H9 (cell line): ENCODE measurements around the gene CKS1B. TPM values are rescaled to one million over a fixed set of nuclear protein-coding genes. Genes with fewer than 3 reads are reported as not detected.

Source experiments
- DNase-seq: peaks from one replicate; pipeline ENCODE4 v3.0.0-alpha.2; 2017
- H2AFZ ChIP-seq: one replicate; pipeline ENCODE4 v1.6.1; 2013; ENCODE audit warnings: mild to moderate bottlenecking, low read length, control low read depth, moderate library complexity
- H2AK5ac ChIP-seq: 2 replicates; pipeline ENCODE4 v1.6.1; 2013; ENCODE audit warnings: low read length, control low read depth, mixed read lengths; ENCODE audit not compliant: insufficient read length
- H2BK120ac ChIP-seq: one replicate; pipeline ENCODE4 v1.6.1; 2013; ENCODE audit warnings: low read depth, mild to moderate bottlenecking, low read length, control low read depth, inconsistent platforms; ENCODE audit not compliant: poor library complexity, severe bottlenecking
- H2BK12ac ChIP-seq: 2 replicates; pipeline ENCODE4 v1.6.1; 2013; ENCODE audit warnings: low read length, control low read depth, mixed read lengths, low read depth; ENCODE audit not compliant: insufficient read length
- H2BK15ac ChIP-seq: 2 replicates; pipeline ENCODE4 v1.6.1; 2013; ENCODE audit warnings: low read depth, low read length, control low read depth
- H2BK20ac ChIP-seq: one replicate; pipeline ENCODE4 v1.6.1; 2013; ENCODE audit warnings: low read depth, mild to moderate bottlenecking, low read length, control low read depth, inconsistent platforms; ENCODE audit not compliant: poor library complexity, severe bottlenecking
- H2BK5ac ChIP-seq: 2 replicates; pipeline ENCODE4 v1.6.1; 2013; ENCODE audit warnings: low read length, control low read depth, mixed read lengths; ENCODE audit not compliant: insufficient read length
- H3K14ac ChIP-seq: 2 replicates; pipeline ENCODE4 v1.6.1; 2013; ENCODE audit warnings: low read length, control low read depth; ENCODE audit not compliant: insufficient read depth
- H3K18ac ChIP-seq: 2 replicates; pipeline ENCODE4 v1.6.1; 2013; ENCODE audit warnings: low read depth, mild to moderate bottlenecking, mixed read lengths, low read length, control low read depth; ENCODE audit not compliant: insufficient read length
- H3K23ac ChIP-seq: 2 replicates; pipeline ENCODE4 v1.6.1; 2013; ENCODE audit warnings: low read length, control low read depth, mixed read lengths, low read depth; ENCODE audit not compliant: insufficient read length
- H3K23me2 ChIP-seq: 2 replicates; pipeline ENCODE4 v1.6.1; 2013; ENCODE audit warnings: low read depth, mild to moderate bottlenecking, mixed read lengths, low read length, control low read depth; ENCODE audit not compliant: insufficient read length, poor library complexity, severe bottlenecking
- H3K27ac ChIP-seq: 2 replicates; pipeline ENCODE4 v1.5.1; 2013; ENCODE audit warnings: low read length, control low read depth, mixed read lengths, low read depth; ENCODE audit not compliant: insufficient read length
- H3K27me3 ChIP-seq: 2 replicates; pipeline ENCODE4 v1.6.1; 2013; ENCODE audit warnings: low read length, control low read depth, inconsistent platforms; ENCODE audit not compliant: insufficient read depth
- H3K4ac ChIP-seq: 2 replicates; pipeline ENCODE4 v1.6.1; 2013; ENCODE audit warnings: low read depth, mild to moderate bottlenecking, control low read depth, inconsistent platforms, low read length, moderate library complexity
- H3K4me1 ChIP-seq: 2 replicates; pipeline ENCODE4 v1.6.1; 2013; ENCODE audit warnings: low read length, control low read depth, inconsistent platforms; ENCODE audit not compliant: insufficient read depth
- H3K4me2 ChIP-seq: 2 replicates; pipeline ENCODE4 v1.6.1; 2013; ENCODE audit warnings: low read length, control low read depth, mixed read lengths; ENCODE audit not compliant: insufficient read length, insufficient read depth
- H3K56ac ChIP-seq: 2 replicates; pipeline ENCODE4 v1.6.1; 2013; ENCODE audit warnings: low read depth, mild to moderate bottlenecking, mixed read lengths, low read length, control low read depth; ENCODE audit not compliant: insufficient read length
- H3K79me1 ChIP-seq: 2 replicates; pipeline ENCODE4 v1.6.1; 2013; ENCODE audit warnings: low read depth, mild to moderate bottlenecking, moderate library complexity, low read length, control low read depth, inconsistent platforms; ENCODE audit not compliant: insufficient read depth, poor library complexity, severe bottlenecking
- H3K79me2 ChIP-seq: 2 replicates; pipeline ENCODE4 v1.6.1; 2013; ENCODE audit warnings: low read length, control low read depth, inconsistent platforms; ENCODE audit not compliant: insufficient read depth
- H3K9ac ChIP-seq: 2 replicates; pipeline ENCODE4 v1.6.1; 2013; ENCODE audit warnings: low read length, control low read depth, mixed read lengths; ENCODE audit not compliant: insufficient read length; ENCODE audit errors: extremely low read depth
- H3K9me3 ChIP-seq: one replicate; pipeline ENCODE4 v1.6.1; 2013; ENCODE audit warnings: low read depth, low read length, inconsistent platforms; ENCODE audit not compliant: control insufficient read depth
- H3T11ph ChIP-seq: one replicate; pipeline ENCODE4 v1.6.1; 2013; ENCODE audit warnings: mild to moderate bottlenecking, low read length, control low read depth, inconsistent platforms
- H4K20me1 ChIP-seq: one replicate; pipeline ENCODE4 v1.6.1; 2013; ENCODE audit not compliant: control insufficient read depth, insufficient read length, insufficient read depth
- H4K5ac ChIP-seq: 2 replicates; pipeline ENCODE4 v1.6.1; 2013; ENCODE audit warnings: low read depth, mild to moderate bottlenecking, mixed read lengths, low read length, control low read depth; ENCODE audit not compliant: insufficient read length
- H4K8ac ChIP-seq: replicated peaks from 2 replicates; pipeline ENCODE4 v1.6.1; 2013; ENCODE audit warnings: low read length, control low read depth, mixed read lengths, low read depth; ENCODE audit not compliant: insufficient read length
- H4K91ac ChIP-seq: 2 replicates; pipeline ENCODE4 v1.6.1; 2013; ENCODE audit warnings: low read depth, mild to moderate bottlenecking, moderate library complexity, mixed read lengths, low read length, control low read depth; ENCODE audit not compliant: insufficient read length
- H3K27ac Mint-ChIP-seq, 3 experiments: 2 replicates in 2 of 3; 3 replicates in 1 of 3; pipeline ENCODE4 v1.8.0; 2020 to 2021; ENCODE audit warnings: mixed read lengths in 3 of 3, mild to moderate bottlenecking in 1 of 3, moderate library complexity in 1 of 3
- H3K27me3 Mint-ChIP-seq: 2 replicates; pipeline ENCODE4 v1.8.0; 2021; ENCODE audit warnings: low read depth, mild to moderate bottlenecking, moderate library complexity, mixed read lengths
- H3K36me3 Mint-ChIP-seq, 3 experiments: 2 replicates in 2 of 3; 3 replicates in 1 of 3; pipeline ENCODE4 v1.8.0; 2020 to 2021; ENCODE audit warnings: low read depth in 3 of 3, mixed read lengths in 3 of 3; ENCODE audit not compliant: insufficient read depth in 1 of 3
- H3K4me1 Mint-ChIP-seq, 2 experiments: 2 replicates each; pipeline ENCODE4 v1.8.0; 2020; ENCODE audit warnings: mixed read lengths in 2 of 2
- H3K4me3 Mint-ChIP-seq, 2 experiments: 2 replicates in 1 of 2; 3 replicates in 1 of 2; pipeline ENCODE4 v1.8.0; 2020 to 2021; ENCODE audit warnings: mild to moderate bottlenecking in 2 of 2, mixed read lengths in 2 of 2, moderate library complexity in 1 of 2
- H3K9me3 Mint-ChIP-seq, 2 experiments: 2 replicates in 1 of 2; 3 replicates in 1 of 2; pipeline ENCODE4 v1.8.0; 2020; ENCODE audit warnings: mild to moderate bottlenecking in 2 of 2, mixed read lengths in 2 of 2, moderate library complexity in 1 of 2
- WGBS: extraction: QIAGEN DNeasy Blood & Tissue Kit; methylation state at CpG from one replicate; pipeline ENCODE4 v1.1.7; 2013; ENCODE audit warnings: missing lambda C conversion rate, low lambda C conversion rate, mixed read lengths; ENCODE audit not compliant: insufficient read length; ENCODE audit errors: extremely low coverage; 5-methylcytosine and 5-hydroxymethylcytosine counted together
- total RNA-seq: library from RNA; stranded (reverse); gene quantifications from 2 replicates; pipeline ENCODE4 v1.2.1, GENCODE V29; 2021
- TF ChIP-seq, protein P1 (sequence below): fragments of 200-600 bp; sonication (generic); conservative IDR thresholded peaks from 3 replicates; pipeline ENCODE4 v1.8.0; 2021; ENCODE audit warnings: antibody characterized with exemption, mild to moderate bottlenecking

CKS1B gene
- total RNA-seq, 1 experiment from 2014 or later: 279 TPM

DNA sequence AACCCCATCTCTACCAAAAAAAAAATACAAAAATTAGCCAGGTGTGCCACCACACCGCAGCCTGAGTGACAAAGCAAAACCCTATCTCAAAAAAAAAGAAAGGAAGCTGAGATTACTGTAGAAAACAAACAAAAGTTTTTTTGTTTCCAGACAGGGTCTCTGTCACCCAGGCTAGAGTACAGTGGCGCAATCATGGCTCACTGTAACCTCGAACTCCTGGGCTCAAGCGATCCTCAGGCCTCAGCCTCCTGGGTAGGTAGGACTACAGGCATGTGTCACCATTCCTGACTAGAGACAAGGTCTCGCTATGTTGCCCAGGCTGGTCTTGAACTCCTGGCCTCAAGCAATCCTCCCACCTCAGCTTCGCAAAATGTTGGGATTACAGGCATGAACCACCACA, 10.1 kb upstream of the CKS1B start:
- no peak overlapping the region for H2BK5ac ChIP-seq
- H2BK120ac ChIP-seq: no peak overlapping the region
- H3K4me1 ChIP-seq: peaks cover 2% of the 10 kb centered on the region; the same call in 1 of the 2 replicates
- no CpG with 5 or more reads among the region's 6 CpGs for WGBS
- H3K9ac ChIP-seq: no peak overlapping the region
- Mint-ChIP-seq H3K4me1 (peaks cover 39 to 44% of the 10 kb centered on the region in 2 experiments), H3K9me3 (no peaks in the 10 kb centered on the region), H3K36me3 (peaks cover 45 to 80% (median 68%) of the 10 kb centered on the region in 3 experiments), H3K4me3 (no peak overlapping the region), H3K27ac (no peak overlapping the region), H3K27me3 (no peaks in the 10 kb centered on the region)
- no peak overlapping the region for H2AFZ ChIP-seq
- H3K4ac ChIP-seq: no peak overlapping the region
- TF ChIP-seq, protein P1, sequence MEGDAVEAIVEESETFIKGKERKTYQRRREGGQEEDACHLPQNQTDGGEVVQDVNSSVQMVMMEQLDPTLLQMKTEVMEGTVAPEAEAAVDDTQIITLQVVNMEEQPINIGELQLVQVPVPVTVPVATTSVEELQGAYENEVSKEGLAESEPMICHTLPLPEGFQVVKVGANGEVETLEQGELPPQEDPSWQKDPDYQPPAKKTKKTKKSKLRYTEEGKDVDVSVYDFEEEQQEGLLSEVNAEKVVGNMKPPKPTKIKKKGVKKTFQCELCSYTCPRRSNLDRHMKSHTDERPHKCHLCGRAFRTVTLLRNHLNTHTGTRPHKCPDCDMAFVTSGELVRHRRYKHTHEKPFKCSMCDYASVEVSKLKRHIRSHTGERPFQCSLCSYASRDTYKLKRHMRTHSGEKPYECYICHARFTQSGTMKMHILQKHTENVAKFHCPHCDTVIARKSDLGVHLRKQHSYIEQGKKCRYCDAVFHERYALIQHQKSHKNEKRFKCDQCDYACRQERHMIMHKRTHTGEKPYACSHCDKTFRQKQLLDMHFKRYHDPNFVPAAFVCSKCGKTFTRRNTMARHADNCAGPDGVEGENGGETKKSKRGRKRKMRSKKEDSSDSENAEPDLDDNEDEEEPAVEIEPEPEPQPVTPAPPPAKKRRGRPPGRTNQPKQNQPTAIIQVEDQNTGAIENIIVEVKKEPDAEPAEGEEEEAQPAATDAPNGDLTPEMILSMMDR: no peak
- no peak overlapping the region for H2BK12ac ChIP-seq
- no peaks in the 10 kb centered on the region for H3K9me3 ChIP-seq
- DNase-seq: no peak
- H3K14ac ChIP-seq: no peak overlapping the region
- no peak overlapping the region for H3K23ac ChIP-seq
- no peak overlapping the region for H4K91ac ChIP-seq
- H2AK5ac ChIP-seq: no peak overlapping the region
- no peak overlapping the region for H3K4me2 ChIP-seq
- no peak overlapping the region for H2BK20ac ChIP-seq
- H4K20me1 ChIP-seq: peaks cover 2% of the 10 kb centered on the region
- peaks cover 7% of the 10 kb centered on the region for H3K79me1 ChIP-seq
- no peak overlapping the region for H4K8ac ChIP-seq
- no peak overlapping the region for H4K5ac ChIP-seq
- peaks cover 3% of the 10 kb centered on the region; the same call in 1 of the 2 replicates for H3K79me2 ChIP-seq
- H3K23me2 ChIP-seq: peaks cover 5% of the 10 kb centered on the region
- H3T11ph ChIP-seq: no peak overlapping the region
- no peak overlapping the region for H3K27ac ChIP-seq
- no peaks in the 10 kb centered on the region for H3K27me3 ChIP-seq
- H3K56ac ChIP-seq: no peak overlapping the region
- no peak overlapping the region for H3K18ac ChIP-seq
- no peak overlapping the region for H2BK15ac ChIP-seq
